ENCODE results near the gene PIM3.

Gene PIM3

DNA sequence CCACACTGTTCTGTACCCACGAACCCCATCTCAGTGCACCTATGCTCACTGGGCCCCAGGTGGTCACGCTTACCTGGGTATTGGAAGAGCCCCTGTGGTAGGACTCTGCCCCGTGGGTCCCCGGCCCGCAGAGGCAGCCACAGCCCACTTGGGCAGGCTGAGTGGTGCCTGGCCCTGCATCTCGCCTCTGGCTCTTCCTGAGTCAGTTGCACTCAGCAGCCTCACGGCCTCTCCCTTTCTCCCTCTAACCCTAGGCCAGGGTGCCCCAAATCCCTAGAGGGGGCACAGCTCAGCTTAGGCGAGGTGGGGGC, 32.4 kb upstream of the PIM3 start:
- no peak for DNase-seq (ENCODE audit: low read depth in 2 of 2)

- no peak for DNase-seq (ENCODE audit: low read depth in 2 of 2)
These were observed 31.9 kb upstream of the PIM3 start for GRCh38 chr22:49928555-49929210.

GRCh38 chr22:49929211-49929979, 31.2 kb upstream of the PIM3 start:
- peak; percentile 59 to 66 for DNase-seq (ENCODE audit: low read depth in 2 of 2)

DNA sequence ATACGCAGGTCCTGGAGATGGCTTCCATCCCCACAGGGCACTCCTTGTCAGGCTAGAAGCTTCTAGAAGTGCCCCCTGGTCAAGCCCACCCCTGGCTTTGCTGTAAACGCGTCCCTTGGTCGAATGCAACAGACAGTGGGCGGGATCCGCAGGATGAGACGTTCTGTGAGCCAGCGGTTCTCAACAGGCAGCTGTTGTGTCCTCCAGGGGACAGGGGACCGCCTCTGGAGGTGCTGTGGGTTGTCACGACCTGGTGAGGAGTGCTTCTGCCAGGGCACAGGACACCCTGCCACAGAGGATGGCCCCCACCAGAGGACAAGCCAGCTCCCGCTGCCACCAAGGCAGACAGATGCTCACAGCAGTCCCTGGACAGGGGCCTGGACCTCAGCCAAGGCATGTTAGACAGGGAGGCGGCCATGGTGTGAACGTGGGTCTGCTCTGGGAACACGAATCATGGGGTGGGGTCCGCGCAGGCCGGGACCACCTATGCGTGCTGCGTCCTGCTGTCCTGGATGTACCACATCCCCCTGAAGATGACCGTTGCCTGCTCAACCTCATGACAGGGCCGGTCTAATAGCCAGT, 30.5 kb upstream of the PIM3 start:
- DNase-seq (ENCODE audit: low read depth in 2 of 2), result no peak

GRCh38 chr22:49930596-49931412, 29.8 kb upstream of the PIM3 start:
- no peak for DNase-seq (ENCODE audit: low read depth in 2 of 2)

DNA sequence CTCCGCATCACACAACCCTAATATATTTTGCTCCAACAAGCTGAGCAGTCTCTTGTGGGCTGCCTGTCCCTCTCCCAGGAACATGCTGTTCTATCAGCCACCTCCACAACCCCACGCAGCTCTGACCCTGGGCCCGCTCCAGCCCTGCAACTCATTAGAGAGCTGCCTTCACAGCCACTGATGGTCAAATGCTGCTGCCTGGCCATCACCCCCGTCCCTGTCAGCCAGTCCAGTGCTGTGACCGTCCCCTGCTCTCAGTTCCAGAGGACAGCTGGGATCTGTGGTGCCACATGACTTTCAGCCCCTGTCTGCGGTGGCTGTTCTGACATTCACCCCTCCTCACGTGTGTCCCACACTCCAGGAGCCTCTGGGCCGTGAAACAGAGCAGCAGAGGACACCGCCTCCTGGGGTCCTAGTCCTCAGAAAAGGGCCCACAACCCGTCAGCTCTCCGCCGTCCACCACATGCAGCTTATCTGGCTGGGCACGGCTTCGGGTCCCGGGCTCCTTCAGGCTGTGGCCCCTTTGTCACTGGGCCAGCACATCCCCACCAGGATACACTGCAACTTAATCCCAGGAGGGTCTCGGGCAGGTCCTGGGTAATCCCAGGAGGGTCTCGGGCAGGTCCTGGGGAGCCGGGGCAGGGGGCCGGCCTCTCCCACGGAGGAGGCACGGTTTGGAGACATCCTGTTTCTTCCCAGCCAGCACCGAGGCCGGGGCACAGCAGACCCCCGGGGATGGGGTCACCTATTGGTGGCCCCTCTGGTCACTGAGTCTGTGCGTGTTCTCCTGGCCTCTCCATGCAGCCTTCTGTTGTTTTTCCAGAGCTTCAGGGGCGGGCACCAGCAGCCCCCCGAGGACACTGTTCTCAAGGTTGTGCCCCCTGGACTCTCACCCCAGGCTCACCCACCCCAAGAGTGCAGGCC, 27.1 kb upstream of the PIM3 start:
- DNase-seq (ENCODE audit: low read depth in 2 of 2), result no peak

- DNase-seq (ENCODE audit: low read depth in 2 of 2), result no peak
These were observed 26.2 kb upstream of the PIM3 start for GRCh38 chr22:49934160-49934890.

GRCh38 chr22:49934891-49935557, 25.5 kb upstream of the PIM3 start:
- peak; percentile 72 to 83 for DNase-seq (ENCODE audit: low read depth in 2 of 2)

GRCh38 chr22:49935561-49935960, 25.0 kb upstream of the PIM3 start:
- no peak for DNase-seq (ENCODE audit: low read depth in 2 of 2)

DNA sequence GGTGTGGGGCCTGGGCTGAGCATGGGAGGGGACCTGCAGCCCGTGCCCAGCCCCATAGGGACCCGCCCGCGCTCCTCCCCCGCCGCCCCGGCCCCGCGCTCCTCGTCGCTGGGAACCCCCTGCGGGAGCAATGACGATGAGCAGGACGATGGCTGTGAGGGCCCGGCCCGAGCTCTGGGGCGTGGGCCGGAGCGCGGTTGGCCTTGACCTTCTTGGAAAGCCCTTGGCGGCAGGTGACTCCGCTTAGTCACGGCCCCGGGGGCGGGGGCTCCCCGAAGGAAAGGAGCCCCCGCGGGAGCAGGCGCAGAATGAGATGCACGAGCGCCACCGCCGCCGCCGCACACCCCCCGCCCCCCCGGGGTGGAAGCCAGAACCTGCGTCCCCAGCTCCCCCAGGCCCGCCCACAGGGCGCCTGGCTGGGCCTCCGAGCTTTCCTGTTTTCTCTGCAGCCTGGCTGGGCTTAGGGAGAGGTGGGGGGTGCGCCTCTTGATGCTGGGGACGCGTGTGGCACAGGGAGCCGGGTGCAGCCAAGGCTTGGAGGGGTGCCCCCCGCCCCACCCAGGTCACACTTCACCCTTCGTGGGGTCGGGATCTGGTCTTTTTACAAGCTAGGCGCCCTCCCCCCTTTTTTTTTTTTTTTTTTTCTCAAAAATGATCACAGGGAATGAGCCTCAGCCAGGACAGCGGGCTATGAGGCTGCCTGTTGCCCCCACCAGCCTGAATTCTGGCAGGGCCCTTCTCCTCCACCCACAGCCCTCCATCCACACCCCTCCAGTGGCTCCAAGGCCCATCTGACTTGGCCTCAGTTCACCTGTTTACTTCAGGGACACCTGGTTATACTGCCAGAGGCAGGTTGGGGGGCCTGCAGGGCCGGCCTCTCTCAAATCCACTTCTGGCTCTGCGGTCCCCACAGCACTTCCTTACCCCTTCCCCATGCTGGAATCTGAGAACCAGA, 24.3 kb upstream of the PIM3 start:
- DNase-seq (ENCODE audit: low read depth in 2 of 2), result peak; percentile 79 to 87

GRCh38 chr22:49936973-49937757, 23.4 kb upstream of the PIM3 start:
- DNase-seq (ENCODE audit: low read depth in 2 of 2), result no peak

DNA sequence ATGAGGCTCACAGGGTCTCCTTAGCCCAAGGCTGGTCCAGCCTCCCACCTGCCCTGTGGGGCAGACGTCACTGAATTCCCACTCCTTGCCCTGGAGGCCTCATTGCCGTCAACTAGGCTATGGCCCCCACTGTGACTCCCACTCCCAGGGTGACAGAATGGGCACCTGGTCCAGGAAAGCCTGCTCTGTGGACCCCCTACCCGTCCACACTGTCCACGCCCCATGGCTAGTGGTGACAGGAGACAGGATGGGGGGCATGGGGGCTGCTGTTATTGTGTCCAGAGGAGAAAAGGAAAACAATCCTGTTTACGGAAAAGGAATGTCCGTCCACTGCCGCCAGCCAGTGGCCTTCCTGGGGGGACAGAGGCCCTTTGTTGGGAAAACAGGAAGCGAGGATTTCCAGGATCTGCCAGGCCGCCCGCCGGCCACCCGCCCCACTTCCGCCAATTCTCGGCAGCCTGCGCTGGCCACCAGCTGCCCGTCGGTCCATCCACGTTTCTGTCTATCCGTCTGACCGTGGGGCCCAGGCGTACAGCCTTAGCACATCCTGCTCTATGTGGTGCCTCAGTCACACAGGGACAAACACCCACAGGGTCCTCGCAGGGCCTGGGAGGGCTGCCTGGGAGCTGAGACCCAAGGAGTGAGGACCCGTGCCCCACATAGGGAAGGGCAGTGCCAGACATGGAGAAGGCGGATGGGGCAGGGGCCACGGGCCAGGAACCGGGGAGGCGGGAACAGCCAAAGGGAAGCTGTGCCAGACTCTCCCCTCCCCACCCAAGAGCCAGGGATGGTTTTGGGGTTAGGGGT, 22.6 kb upstream of the PIM3 start:
- no peak for DNase-seq (ENCODE audit: low read depth in 2 of 2)

DNA sequence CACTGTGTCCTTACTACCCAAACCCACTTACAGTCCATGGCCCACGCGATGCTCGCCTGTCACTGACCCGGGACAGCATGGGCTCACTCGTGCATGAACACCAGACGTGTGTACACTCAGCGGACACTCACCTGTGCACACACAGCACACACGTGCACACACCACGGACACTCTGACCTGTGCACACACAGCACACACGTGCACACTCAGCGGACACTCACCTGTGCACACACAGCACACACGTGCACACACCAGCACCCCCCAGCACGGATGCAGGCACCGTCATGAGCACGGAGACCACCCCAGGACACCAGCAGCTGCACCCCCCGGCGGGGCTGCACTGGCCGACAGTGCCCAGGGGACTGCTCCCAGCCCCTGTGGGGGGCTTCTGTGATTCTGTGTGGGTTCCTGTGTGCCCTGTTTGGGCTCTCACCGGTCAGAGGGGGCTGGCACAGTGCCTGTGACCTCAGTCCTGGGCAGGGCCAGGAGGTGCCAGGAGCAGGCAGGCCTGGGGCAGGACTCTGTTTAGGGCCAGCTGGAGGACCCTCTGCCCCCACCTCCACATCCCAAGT, 21.9 kb upstream of the PIM3 start:
- DNase-seq (ENCODE audit: low read depth in 2 of 2), result no peak

- no peak for DNase-seq (ENCODE audit: low read depth in 2 of 2)
These were observed 18.9 kb upstream of the PIM3 start for GRCh38 chr22:49941507-49942316.

DNA sequence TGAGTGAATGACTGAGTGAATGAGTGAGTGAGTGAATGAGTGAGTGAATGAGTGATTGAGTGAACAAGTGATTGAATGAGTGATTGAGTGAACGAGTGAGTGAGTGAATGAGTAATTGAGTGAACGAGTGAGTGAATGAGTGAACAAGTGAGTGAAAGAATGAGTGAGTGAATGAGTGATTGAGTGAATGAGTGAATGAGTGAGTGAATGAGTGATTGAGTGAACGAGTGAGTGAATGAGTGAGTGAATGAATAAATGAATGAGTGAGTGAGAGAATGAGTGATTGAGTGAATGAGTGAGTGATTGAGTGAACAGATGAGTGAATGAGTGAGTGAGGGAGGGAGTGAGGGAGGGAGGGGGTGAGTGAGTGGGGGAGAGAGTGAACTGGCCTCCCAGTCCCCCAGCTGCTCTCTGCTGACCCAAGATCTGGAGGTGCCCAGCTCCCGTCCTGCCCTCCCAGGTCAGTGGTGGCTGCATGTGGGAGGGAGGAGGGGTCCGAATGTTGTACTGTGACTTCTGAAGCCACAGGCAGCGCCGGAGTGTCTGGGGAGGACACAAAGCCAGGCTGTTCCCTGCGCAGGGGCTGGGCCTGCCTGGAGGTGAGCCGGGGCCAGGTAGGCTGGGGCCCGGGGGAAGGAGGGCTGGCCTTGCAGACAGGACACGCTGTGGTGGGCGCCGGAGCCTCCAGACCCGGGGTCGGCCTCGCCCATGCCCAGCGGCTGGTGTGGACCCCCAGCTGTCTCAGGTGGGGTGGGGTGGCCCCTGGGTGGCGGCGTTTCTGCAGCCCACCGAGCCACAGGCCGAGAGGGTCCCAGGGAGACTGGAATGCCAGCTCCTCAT, 17.8 kb upstream of the PIM3 start:
- DNase-seq (ENCODE audit: low read depth in 2 of 2), result no peak
